ENCODE results near the gene LCOR. TPM values are rescaled to one million over a fixed set of nuclear protein-coding genes. Genes with fewer than 3 reads are reported as not detected.

Gene LCOR
- total and polyA plus RNA-seq, 2 of the 13 experiments (the other 11 are each of a cell fraction or from before 2014, with no cell fraction given): 12.4 to 23.7 TPM

DNA sequence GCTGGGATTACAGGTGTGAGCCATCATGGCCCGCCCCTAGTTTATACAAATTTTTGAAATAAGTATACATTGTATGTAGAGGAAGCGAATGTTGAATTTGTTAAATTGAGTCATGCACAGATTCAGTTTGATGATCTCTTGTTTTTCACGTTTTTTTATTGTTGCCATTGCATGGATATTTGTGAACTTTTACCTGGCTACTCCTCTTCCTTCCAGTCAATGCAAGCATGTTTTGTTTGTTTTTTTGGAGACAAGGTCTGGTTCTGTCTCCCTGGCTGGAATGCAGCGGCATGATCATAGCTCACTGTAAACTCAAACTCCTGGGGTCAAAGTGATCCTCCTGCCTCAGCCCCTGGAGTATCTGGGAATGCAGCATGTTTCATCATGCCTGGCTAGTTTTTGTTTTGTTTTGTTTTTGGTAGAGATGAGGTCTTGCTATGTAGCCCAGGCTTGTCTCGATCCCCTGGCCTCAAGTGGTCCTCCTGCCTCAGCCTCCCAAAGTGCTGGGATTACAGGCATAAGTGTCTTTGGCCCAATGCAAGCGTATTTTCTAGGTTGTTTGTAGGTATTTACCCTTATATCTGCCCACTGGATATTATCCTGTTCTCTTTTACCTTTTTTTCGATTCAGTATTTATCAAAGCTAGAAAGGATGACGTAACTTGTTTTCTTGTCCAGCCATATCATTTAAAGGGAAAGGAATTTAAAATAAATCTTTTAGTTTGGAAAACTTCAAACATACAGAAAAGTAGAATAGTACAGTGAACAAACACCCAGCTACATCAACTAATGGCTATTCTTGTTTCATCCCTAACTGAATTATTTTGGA lies 11.0 kb downstream of the LCOR start (continued):
- TF ChIP-seq ZNF547 (CRISPR knock-in tag; IDR thresholded peaks at IDR 0.05): no peak
- TF ChIP-seq, protein P1, sequence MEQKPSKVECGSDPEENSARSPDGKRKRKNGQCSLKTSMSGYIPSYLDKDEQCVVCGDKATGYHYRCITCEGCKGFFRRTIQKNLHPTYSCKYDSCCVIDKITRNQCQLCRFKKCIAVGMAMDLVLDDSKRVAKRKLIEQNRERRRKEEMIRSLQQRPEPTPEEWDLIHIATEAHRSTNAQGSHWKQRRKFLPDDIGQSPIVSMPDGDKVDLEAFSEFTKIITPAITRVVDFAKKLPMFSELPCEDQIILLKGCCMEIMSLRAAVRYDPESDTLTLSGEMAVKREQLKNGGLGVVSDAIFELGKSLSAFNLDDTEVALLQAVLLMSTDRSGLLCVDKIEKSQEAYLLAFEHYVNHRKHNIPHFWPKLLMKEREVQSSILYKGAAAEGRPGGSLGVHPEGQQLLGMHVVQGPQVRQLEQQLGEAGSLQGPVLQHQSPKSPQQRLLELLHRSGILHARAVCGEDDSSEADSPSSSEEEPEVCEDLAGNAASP (CRISPR knock-in tag; IDR thresholded peaks at IDR 0.05; ENCODE audit: borderline replicate concordance): peak; percentile 92; the same call in 1 of the 2 replicates
- TF ChIP-seq, protein P2, sequence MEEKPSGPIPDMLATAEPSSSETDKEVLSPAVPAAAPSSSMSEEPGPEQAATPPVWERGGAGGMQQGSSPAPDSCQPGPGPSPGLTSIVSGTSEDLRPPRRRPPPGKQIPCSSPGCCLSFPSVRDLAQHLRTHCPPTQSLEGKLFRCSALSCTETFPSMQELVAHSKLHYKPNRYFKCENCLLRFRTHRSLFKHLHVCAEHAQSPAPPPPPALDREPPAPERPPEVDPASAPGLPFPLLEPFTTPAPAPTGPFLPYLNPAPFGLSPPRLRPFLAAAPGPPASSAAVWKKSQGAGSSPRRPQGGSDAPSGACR (CRISPR knock-in tag; IDR thresholded peaks at IDR 0.05): peak; percentile 77; the same call in 1 of the 2 replicates
- TF ChIP-seq, protein P3, sequence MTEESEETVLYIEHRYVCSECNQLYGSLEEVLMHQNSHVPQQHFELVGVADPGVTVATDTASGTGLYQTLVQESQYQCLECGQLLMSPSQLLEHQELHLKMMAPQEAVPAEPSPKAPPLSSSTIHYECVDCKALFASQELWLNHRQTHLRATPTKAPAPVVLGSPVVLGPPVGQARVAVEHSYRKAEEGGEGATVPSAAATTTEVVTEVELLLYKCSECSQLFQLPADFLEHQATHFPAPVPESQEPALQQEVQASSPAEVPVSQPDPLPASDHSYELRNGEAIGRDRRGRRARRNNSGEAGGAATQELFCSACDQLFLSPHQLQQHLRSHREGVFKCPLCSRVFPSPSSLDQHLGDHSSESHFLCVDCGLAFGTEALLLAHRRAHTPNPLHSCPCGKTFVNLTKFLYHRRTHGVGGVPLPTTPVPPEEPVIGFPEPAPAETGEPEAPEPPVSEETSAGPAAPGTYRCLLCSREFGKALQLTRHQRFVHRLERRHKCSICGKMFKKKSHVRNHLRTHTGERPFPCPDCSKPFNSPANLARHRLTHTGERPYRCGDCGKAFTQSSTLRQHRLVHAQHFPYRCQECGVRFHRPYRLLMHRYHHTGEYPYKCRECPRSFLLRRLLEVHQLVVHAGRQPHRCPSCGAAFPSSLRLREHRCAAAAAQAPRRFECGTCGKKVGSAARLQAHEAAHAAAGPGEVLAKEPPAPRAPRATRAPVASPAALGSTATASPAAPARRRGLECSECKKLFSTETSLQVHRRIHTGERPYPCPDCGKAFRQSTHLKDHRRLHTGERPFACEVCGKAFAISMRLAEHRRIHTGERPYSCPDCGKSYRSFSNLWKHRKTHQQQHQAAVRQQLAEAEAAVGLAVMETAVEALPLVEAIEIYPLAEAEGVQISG (CRISPR knock-in tag; IDR thresholded peaks at IDR 0.05): peak; percentile 79
- TF ChIP-seq, protein P4, sequence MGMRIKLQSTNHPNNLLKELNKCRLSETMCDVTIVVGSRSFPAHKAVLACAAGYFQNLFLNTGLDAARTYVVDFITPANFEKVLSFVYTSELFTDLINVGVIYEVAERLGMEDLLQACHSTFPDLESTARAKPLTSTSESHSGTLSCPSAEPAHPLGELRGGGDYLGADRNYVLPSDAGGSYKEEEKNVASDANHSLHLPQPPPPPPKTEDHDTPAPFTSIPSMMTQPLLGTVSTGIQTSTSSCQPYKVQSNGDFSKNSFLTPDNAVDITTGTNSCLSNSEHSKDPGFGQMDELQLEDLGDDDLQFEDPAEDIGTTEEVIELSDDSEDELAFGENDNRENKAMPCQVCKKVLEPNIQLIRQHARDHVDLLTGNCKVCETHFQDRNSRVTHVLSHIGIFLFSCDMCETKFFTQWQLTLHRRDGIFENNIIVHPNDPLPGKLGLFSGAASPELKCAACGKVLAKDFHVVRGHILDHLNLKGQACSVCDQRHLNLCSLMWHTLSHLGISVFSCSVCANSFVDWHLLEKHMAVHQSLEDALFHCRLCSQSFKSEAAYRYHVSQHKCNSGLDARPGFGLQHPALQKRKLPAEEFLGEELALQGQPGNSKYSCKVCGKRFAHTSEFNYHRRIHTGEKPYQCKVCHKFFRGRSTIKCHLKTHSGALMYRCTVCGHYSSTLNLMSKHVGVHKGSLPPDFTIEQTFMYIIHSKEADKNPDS (CRISPR knock-in tag; IDR thresholded peaks at IDR 0.05): no peak
- TF ChIP-seq FOXK2 (IDR thresholded peaks at IDR 0.05): peak; percentile 93
- TF ChIP-seq ZNF432 (CRISPR knock-in tag; IDR thresholded peaks at IDR 0.05; ENCODE audit: borderline replicate concordance): no peak
- TF ChIP-seq, protein P5, sequence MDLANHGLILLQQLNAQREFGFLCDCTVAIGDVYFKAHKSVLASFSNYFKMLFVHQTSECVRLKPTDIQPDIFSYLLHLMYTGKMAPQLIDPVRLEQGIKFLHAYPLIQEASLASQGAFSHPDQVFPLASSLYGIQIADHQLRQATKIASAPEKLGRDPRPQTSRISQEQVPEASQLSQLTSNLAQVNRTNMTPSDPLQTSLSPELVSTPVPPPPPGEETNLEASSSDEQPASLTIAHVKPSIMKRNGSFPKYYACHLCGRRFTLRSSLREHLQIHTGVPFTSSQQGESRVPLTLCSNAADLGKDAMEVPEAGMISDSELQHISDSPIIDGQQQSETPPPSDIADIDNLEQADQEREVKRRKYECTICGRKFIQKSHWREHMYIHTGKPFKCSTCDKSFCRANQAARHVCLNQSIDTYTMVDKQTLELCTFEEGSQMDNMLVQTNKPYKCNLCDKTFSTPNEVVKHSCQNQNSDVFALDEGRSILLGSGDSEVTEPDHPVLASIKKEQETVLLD (CRISPR knock-in tag; IDR thresholded peaks at IDR 0.05; ENCODE audit: low read depth): no peak
- TF ChIP-seq, protein P6, sequence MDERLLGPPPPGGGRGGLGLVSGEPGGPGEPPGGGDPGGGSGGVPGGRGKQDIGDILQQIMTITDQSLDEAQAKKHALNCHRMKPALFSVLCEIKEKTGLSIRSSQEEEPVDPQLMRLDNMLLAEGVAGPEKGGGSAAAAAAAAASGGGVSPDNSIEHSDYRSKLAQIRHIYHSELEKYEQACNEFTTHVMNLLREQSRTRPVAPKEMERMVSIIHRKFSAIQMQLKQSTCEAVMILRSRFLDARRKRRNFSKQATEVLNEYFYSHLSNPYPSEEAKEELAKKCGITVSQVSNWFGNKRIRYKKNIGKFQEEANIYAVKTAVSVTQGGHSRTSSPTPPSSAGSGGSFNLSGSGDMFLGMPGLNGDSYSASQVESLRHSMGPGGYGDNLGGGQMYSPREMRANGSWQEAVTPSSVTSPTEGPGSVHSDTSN (CRISPR knock-in tag; IDR thresholded peaks at IDR 0.05): no peak
- TF ChIP-seq, protein P7, sequence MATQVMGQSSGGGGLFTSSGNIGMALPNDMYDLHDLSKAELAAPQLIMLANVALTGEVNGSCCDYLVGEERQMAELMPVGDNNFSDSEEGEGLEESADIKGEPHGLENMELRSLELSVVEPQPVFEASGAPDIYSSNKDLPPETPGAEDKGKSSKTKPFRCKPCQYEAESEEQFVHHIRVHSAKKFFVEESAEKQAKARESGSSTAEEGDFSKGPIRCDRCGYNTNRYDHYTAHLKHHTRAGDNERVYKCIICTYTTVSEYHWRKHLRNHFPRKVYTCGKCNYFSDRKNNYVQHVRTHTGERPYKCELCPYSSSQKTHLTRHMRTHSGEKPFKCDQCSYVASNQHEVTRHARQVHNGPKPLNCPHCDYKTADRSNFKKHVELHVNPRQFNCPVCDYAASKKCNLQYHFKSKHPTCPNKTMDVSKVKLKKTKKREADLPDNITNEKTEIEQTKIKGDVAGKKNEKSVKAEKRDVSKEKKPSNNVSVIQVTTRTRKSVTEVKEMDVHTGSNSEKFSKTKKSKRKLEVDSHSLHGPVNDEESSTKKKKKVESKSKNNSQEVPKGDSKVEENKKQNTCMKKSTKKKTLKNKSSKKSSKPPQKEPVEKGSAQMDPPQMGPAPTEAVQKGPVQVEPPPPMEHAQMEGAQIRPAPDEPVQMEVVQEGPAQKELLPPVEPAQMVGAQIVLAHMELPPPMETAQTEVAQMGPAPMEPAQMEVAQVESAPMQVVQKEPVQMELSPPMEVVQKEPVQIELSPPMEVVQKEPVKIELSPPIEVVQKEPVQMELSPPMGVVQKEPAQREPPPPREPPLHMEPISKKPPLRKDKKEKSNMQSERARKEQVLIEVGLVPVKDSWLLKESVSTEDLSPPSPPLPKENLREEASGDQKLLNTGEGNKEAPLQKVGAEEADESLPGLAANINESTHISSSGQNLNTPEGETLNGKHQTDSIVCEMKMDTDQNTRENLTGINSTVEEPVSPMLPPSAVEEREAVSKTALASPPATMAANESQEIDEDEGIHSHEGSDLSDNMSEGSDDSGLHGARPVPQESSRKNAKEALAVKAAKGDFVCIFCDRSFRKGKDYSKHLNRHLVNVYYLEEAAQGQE (IDR thresholded peaks at IDR 0.05; ENCODE audit: borderline replicate concordance in 1 of 2, low read depth in 1 of 2, low read length in 2 of 2): peak in 1 of 2 experiments; percentile 66; a peak in 1 of 4 replicates
- TF ChIP-seq ISL2 (CRISPR knock-in tag; IDR thresholded peaks at IDR 0.05): peak; percentile 89
- TF ChIP-seq EEA1 (CRISPR knock-in tag; IDR thresholded peaks at IDR 0.05; ENCODE audit: borderline replicate concordance): no peak
